HS-27A (cell line): ENCODE measurements around the gene ZNF765.
"Not testable (repeated sequence)": the region's sequence is repeated elsewhere in the genome, so short reads cannot be mapped to it uniquely, and the experiment has no call there.

Experiments used
- DNase-seq: peaks from one replicate; pipeline ENCODE4 v3.0.0-alpha.2; 2012; ENCODE audit warnings: low read depth, missing footprints

The ZNF765 gene

DNA sequence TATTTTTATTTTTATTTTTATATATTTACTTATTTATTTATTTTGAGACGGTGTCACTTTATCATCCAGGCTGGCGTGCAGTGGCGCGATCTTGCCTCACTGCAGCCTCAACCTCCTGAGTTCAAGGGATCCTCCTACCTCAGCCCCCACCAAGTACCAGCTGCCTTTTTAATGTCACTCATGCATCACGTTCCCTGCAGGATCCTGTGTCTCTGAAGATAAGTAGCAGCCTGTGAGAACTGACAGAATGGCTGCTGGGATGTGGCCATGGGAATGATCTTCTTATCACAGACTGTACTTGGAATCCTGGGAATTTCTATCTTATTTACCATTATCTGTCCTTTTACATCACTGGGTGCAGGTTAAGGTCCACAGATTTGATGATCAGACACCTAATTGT is 27.6 kb downstream of the ZNF765 start:
- no peak for DNase-seq

DNA sequence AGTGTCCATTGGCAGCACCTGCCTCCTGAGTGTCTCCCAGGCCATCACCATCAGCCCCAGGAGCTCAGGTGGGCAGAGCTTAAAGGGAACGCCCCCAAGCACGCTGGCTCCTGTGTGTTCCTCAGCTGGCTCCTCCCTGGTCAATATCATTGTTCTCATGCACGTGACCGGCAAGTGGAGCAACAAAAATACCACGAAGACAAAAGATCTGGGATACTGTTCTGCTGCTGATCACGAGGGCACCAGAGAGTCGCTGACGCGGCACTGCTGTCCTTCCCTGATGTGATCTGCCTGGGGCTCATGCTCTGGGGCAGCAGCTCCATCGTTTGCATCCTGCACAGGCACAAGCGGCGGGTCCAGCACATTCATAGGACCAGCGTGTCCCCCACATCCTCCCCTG is 28.1 kb downstream of the ZNF765 start:
- not testable (repeated sequence) for DNase-seq

DNA sequence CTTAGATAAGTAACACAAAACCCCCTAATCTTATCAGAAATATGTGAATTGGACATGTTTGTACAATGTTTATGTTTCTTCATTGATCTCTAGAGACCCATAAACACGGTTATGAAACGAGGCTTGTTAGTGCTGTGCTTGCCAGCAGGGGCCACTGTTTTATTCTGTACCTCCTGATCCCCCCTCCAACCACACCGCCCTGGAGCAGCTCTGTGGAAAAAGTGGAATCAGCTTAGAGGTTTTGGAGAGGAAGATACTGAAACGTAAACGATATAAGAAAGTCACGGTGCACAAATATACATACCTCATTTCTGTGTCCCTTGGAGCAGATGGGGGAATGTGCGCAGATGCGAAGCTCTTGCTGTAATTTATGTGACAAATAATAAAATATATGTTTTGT is 28.7 kb downstream of the ZNF765 start:
- not testable (repeated sequence) for DNase-seq

DNA sequence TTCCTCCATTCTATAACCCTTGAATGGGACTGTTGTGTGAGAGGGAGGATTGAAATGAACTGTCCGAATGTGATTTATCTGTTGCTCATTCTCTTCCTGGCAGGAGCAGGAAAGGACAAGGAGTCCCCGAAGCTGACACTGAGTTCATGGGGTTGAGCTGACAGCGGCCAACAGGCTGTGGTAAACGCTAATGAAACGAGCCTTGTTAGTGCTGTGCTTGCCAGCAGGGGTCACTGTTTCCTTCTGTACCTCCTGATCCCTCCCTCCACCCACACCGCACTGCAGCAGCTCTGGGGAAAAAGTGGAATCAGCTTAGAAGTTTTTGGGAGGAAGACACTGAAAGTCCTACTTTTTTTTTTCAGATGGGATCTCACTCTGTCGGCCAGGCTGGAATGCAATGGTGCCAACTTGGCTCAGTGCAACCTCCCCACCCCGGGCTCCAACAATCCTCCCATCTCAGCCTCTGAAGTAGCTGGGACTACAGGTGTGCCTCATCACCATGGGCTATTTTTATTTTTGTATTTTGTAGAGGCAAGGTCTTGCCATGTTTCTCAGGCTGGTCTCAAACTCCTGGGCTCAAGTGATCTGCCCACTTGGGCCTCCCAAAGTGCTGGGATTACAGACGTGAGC is 30.1 kb downstream of the ZNF765 start:
- peak; percentile 39 for DNase-seq

DNA sequence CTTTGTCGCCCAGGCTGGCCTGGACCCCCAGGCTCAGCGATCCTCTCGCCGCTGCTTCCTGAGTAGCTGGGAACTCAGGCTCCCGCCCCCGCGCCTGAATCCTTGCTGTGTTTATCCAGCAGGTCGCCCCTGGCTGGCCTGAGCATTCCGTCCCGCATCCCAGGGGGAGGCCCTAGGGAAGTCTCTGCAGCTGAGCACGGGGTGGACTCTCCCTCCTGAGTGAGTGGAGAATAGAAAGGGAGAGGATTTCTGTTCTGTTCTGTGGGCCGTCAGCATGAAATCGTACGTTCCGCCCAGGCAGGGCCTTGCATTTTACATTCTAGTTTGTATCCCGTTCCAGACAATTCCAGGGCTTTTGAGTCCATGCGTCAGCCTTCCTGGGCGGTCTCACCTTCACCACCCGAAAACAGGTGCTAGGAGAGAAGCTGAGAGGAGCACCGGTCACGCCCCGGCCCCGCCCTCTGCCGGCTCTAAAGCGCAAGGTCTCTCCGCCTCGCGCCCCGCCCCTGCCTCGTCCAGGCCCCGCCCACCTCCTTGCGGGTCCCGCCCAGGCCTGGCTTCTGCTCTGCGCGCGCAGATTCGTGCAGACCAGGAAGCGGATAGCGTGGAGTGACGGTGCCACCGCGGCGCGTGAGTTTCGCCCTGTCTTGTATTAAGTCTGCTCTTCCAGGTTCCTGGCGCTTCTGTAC is 36.6 kb downstream of the ZNF765 start, which contains the start of gene ZNF761:
ZNF761 (plus strand) TSS at position 586 of the 689 bp plus-strand sequence. CDS start 15,285 bp downstream, outside the sequence.
- DNase-seq = peak; percentile 67

DNA sequence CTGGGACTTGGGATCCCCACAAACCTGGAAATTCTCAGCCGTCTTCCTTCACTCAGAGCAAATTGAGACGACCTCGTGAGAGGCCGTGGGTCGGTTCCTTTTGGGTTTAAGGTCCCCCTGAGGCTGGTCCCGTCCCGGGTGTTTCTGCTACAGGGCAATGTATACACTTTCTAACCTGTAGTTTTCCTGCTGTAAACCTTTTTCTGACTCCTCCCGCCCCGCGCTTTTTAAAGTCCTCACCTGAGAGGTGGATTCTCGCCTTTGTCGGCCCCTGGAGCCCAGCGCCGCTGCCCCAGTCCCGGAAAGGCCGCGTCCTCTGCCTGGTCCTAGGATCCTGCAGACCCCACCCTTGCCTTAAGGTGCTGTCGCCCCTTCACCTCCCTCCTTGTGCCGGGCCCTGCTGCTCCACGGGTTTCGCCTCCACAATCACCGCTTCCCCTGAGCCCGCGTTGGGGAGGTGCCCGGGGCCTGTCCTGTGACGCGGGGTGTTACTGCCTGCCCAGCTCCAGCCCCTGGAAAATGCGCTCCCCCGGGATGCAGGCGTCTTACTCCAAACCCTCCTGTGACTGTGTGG is 37.2 kb downstream of the ZNF765 start:
- DNase-seq = no peak

DNA sequence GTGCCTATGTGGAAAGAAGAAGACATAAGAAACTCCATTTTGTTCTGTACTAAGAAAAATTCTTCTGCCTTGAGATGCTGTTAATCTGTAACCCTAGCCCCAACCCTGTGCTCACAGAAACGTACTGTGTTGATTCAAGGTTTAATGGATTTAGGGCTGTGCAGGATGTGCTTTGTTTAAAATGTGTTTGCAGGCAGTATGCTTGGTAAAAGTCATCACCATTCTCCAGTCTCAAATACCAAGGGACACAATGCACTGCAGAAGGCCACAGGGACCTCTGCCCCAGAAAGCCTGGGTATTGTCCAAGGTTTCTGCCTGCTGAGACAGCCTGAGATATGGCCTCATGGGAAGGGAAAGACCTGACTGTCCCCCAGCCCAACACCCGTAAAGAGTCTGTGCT is 48.9 kb downstream of the ZNF765 start:
- not testable (repeated sequence) for DNase-seq

DNA sequence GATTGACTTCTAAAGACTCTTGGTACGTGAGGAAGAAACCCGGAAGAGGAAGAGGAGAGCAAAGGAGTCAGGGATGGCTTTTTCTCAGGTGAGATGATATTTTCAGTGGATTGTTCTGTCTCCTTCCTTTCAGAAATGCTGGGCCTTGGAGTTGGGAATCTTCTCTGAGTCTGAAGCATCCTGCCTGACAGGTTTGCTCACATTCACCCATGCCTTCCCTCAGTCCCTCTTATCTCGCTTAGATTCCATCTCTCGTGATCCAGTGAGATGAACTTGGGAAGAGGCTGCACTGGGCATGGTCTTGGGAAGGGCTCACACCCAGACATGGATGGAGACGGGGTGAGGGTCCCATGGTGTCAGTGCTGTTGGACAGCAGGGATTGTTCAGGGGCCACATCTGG is 52.2 kb downstream of the ZNF765 start:
- DNase-seq = not testable (repeated sequence)

DNA sequence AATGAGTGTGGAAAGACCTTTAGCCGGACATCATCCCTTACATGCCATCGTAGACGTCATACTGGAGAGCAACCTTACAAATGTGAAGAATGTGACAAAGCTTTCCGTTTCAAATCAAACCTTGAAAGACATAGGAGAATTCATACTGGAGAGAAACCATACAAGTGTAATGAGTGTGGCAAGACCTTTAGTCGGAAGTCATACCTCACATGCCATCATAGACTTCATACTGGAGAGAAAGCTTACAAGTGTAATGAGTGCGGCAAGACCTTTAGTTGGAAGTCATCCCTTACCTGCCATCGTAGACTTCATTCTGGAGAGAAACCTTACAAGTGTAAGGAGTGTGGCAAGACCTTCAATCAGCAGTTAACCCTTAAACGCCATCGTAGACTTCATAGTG is 60.9 kb downstream of the ZNF765 start:
- no peak for DNase-seq

DNA sequence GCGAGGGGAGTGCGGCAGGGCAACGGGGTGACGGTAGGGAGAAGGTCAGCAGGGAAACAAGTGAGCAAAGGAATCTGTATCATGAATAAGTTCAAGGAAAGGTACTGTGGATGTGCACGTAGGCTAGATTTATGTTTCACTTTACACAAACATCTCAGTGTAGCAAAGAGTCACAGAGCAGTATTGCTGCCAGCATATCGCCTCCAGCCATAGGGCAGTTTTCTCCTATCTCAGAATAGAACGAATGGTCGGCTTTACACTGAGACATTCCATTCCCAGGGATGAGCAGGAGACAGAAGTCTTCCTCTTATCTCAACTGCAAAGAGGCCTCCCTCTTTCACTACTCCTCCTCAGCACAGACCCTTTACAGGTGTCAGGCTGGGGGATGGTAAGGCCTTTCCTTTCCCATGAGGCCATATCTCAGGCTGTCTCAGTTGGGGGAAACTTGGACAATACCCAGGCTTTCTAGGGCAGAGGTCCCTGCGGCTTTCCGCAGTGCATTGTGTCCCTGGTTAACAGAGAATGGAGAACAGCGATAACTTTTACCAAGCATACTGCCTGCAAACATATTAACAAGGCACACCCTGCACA is 65.3 kb downstream of the ZNF765 start:
- not testable (repeated sequence) for DNase-seq

DNA sequence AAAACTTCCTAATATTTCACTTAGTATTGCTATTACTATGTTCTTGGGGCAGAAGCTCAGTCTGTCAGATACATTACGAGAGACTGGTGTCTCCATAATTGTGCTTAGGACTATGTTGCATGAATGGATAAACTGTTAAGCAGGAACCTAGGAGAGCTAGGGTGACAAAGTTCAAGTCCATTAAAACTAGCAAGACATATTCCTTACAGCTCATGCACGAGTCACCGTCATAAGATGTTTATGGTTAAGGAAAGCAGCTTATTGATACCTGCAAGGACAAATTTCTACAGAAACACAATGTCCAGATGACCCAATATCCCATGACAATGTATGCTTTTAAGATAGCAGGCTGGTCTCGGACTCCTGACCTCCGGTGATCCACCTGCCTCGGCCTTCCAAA is 66.9 kb downstream of the ZNF765 start:
- no peak for DNase-seq

DNA sequence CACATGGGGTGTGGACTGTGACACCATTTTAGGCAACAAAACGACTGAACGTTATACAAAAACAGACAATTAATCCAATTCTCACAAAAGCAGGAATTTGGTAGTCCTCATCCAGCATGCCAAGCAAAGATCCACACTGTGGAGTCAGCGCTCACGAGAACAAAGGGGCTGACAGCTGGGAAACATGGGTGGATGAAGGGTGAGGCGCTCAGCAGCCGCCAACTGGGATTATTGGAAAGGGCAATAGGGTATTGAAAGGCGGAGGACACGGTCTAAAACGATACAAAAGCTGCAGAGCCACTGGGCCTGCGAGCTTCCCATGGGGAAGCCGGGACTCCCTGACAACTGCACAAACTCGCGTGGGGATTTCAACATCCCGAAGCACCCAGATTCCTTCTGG is 67.9 kb downstream of the ZNF765 start:
- DNase-seq = no peak

DNA sequence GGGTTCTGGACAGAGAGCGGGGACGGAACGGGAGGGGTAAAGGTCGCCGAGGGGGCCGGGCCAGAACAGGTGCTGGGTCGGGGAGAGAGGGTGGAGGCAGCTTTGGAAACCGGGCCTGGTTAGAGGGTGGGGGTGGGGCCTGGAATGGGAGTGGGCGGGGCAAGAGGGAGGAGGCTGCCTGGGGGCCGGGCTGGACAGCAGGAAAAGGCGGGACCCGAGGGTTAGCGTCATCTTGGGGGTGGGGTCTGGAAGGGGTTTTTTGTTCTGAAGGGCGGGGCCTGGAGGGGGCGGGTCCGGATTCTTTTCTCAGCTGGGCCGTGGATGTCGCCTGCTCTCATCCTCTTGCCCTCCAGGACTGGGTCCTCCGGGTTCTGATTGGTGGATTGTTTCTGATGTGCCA is 68.3 kb downstream of the ZNF765 start:
- no peak for DNase-seq

DNA sequence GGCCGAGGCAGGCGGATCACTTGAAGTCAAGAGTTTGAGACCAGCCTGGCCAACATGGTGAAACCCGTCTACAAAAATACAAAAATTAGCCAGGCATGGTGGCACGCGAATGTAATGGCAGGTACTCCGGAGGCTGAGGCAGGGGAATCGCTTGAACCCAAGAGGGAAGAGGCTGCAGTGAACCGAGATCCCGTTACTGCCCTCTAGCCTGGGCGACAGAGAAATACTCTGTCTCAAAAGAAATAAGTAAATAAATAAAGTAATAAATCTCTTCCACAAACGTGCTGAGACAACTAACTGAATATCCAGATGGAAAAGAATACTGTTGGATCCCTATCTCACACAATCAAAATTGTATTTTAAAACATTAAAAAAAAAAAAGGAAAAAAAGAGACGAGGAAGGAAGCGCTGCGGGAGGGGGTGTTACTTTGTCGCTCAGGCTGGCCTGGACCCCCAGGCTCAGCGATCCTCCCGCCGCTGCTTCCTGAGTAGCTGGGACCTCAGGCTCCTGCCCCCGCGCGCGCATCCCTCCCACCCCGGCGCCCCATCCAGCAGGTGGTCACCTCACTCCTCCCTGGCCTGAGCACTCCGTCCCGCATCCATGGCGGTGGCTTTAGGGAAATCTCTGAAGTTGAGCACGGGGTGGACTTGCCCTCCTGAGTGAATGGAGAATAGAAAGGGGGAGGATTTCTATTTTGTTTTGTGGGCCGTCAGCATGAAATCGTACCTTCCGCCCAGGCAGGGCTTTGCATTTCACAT is 72.0 kb downstream of the ZNF765 start:
- DNase-seq = no peak

DNA sequence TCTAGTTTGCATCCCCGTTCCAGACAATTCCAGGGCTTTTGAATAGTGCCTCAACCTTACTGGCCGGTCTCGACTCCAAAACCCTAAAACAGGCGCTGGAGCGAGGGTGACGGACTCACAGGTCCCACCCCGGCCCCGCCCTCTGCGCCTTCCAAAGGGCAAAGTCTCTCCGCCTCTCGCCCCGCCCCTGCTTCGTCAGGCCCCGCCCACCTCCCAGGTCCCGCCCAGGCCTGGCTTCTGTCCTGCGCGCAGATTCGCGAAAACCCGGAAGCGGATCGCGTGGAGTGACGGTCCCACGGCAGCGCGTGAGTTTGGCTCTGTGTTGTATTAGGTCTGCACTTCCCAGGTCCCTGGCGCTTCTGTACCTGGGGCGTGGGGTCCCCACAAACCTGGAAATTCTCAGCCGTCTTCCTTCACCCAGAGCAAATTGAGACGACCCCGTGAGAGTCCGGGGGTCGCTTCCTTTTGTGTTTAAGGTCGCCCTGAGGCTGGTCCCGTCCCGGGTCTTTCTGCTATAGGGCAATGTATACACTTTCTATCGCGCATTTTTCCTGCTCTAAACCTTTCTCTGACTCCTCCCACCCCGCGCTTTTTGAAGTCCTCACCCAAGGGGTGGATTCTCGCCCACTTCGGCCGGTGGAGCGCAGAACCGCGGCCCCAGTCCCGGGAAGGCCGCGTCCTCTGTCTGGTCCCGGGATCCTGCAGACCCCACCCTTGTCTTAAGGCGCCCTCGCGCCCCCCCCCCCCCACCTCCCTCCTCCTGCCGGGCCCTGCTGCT is 72.7 kb downstream of the ZNF765 start, which contains the start of gene ZNF813:
ZNF813 (plus strand) TSS at position 249 of the 778 bp plus-strand sequence. CDS start 16,090 bp downstream, outside the sequence.
- DNase-seq = peak; percentile 87

DNA sequence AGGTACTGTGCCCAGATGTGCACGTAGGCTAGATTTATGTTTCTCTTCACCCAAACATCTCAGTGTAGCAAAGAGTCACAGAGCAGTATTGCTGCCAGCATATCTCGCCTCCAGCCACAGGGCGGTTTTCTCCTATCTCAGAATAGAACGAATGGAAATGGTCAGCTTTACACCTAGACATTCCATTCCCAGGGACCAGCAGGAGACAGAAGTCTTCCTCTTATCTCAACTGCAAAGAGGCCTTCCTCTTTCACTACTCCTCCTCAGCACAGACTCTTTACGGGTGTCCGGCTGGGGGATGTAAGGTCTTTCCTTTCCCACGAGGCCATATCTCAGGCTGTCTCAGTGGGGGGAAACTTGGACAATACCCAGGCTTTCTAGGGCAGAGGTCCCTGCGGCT is 73.7 kb downstream of the ZNF765 start:
- DNase-seq = not testable (repeated sequence)

DNA sequence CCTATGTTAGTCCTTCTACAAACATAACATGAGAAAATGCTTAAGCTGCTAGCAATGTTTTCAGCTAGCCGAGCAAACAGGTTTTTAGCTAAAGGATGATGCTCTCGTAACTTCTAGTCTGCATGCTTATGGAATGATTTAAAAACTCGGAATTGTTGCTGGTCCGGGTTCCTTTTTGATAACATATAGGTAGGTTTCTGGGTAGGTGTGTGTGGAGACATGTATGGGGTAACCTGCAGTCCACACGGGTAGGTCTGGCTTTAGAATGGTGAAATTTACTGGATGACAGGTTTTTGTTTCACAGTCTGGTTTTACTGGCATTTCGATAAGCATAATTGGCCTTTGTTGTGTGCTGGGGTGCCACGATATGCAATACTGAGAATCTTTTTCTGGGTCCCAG is 77.0 kb downstream of the ZNF765 start:
- no peak for DNase-seq

DNA sequence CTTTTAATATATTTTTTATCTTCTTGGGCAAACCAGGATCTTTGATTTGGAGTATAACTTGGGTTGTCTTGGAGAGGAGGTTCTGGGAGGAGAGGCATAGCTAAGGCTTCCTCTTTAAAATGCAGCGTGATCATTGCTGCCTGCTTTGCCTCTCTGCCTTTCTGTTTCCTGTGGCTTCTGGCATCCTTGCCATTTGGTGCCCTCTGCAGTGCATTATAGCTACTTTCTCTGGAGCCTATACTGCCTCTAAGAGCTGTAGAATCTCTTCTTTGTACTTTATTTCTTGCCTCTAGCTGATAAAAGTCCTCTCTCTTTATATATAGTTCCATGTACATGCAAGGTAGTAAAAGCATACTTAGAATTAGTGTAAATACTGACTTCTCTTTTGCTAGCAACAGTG is 79.9 kb downstream of the ZNF765 start:
- DNase-seq = not testable (repeated sequence)

DNA sequence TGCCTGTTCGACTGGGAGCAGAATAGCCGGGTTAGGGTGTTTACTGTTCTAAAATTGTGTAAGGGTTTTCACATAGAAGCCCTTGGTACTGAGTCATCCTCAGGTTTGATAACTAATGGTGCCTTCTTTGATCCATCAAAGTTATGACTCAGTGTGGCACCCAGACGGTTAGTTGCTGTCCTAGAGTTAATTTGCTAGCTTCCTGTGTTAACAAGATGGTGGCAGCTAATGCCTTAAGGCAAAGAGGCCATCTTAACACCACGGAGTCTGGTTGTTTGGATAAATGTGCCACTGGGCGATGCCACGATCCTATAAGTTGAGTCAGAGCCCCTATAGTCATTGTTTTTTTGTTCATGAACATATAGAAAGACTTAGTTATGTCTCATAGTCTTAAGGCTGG is 80.5 kb downstream of the ZNF765 start:
- DNase-seq = not testable (repeated sequence)
